GM18868 (cell line): Measurements from ENCODE around the gene LCNL1.
A peak's percentile ranks its signal among the peaks of the same experiment; 100 is the strongest.
"Not testable (repeated sequence)": the region's sequence is repeated elsewhere in the genome, so short reads cannot be mapped to it uniquely, and the experiment has no call there.

Experiments
- ATAC-seq: cut with Tn5 transposase; IDR thresholded peaks from one replicate; pipeline ENCODE4 v1.9.1; 2021; ENCODE audit warnings: mild to moderate bottlenecking, moderate library complexity; ENCODE audit not compliant: unreplicated experiment

The LCNL1 gene

DNA sequence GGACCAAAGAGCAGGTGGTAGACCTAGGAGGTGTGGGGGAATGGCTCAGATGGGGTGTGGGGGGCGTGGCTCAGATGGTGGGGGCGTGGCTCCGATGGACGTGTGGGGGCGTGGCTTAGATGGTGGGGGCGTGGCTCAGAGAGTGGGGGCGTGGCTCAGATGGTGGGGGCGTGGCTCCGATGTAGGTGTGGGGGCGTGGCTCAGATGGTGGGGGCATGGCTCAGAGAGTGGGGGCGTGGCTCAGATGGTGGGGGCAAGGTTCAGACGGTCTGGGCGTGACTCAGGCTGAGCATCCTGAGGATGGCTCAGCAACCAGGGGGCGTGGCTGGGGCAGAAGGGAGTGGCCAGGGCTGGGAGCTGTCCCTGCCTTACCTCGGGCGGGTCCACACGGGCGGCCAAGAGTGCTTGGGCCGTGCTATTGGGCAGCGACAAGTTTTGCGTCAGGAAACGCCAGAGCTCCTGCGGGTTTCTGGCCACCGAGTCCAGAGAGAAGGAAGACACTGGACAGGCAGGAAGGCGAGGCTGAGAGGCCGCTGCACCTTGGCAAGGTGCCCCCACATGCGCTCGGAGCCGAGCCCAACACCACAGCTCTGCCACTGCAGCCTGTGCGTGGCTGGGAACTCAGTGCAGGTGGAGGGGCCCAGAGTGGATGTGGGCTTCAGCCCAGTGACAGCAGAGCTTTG lies 39.3 kb downstream of the LCNL1 start:
- no peak for ATAC-seq

GRCh38 chr9:137022662-137023008 lies 39.8 kb downstream of the LCNL1 start:
- no peak for ATAC-seq

GRCh38 chr9:137023157-137023556 lies 40.4 kb downstream of the LCNL1 start:
- ATAC-seq = no peak

- no peak for ATAC-seq
Observed at GRCh38 chr9:137023583-137023991, 40.8 kb downstream of the LCNL1 start.

- no peak for ATAC-seq
Observed at GRCh38 chr9:137025517-137025966, 42.7 kb downstream of the LCNL1 start.

DNA sequence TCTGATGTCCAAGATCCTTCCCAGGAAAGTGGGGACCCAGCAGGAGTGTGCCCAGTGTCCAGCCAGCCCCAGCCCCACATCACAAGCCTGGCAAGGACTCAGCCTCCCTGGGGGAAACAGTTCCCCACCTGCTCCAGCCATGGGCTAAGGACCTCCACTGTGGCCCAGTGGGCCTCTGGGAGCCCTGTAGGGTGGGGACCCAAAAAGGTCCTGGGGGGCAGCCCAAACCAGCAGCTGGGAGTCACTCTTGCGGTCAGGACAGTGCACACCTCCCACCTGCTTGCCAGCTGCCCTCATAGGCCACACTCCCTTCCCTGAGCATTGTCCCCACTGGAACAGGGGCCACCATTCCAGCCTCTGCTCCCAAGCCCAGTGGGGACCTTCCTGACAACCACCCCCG lies 43.6 kb downstream of the LCNL1 start:
- ATAC-seq = no peak

GRCh38 chr9:137026828-137027227 lies 44.0 kb downstream of the LCNL1 start:
- no peak for ATAC-seq

DNA sequence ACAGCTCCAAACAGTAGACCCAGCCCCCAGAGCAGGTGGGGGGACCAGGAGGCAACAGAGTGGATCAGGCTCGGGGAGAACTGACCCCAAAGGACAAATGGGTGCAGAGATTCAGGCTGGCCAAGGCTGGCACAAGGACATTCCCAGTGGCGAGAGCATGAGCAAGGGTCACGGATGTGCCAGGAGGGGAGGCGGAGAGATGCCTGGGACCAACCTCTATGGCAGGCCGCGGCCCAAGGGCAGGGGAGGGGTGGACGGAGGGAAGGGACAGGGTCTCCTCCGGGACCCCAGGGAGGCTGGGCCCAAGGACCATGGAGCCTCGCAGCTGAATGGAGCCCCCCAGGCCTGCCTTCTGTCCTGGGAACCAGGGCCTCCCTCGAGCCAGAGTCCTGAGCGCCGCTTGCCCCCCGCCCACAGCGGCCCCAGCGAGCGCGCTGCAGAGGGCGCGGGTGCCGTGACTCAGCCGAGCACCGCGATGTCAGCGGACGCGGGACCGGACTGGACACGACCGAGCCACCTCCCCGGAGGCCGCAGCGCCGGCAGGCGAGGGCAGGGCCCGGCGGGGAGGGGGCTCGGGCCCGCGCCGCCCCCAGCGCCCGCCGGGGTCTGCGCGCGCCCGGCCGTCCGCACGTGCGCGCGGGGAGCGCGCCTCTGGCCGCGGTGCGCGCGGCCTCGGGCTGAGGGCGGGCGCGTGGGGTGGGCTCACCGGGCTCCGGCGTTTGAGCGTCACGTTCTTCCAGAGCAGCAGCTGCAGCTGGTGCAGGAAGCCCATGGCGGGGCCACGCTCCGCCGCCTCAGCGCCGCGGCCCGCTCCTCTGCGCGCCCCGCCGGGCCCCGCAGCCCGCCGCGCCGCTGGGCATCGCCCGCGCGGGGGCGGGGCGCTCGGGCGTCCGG lies 44.8 kb downstream of the LCNL1 start, which contains the start of gene ABCA2:
Gene ABCA2, minus strand, starts transcription at position 869 of the 894 bp plus-strand sequence. Its CDS starts 97 bp downstream, at position 772.
- ATAC-seq = no peak

- no peak for ATAC-seq
Observed at GRCh38 chr9:137028263-137029057, 45.7 kb downstream of the LCNL1 start.

DNA sequence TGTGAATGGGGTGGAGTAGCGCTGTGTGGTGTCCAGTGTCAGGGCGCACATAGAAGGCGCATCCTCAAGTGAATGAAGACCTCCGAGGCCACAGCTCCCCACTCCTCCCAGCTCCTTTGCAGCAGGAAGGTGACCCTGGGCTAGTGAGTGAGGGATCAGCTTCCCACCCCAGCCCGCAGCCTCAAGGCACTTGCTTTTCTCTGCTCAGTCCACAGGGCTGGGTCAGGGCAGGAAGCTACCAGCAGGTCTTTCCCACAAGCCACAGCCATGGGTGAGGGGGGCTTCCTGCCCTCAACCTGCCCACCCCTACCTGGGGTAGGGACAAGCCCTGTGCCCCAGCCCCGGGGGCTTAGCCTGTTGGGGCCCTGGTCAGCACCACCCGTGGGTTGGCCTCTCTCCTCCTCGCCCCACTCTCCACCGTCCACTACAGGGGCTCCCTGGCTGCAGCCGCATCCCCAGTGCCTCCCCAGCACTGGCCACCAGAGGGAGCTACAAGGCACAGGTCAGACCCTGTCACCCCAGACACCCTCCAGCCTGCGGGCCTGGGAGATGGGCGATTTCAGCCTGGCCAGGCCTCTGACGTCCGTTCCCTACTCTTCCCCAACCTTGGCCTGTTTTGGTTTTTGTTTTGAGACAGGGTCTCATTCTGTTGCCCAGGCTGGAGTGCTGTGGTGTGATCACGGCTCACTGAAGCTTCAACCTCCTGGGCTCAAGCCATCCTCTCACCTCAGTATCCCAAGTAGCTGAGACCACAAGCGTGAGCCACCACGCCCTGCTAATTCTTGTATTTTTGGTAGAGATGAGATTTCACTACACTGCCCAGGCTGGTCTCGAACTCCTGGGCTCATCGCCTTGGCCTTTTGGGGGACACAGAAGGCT lies 46.5 kb downstream of the LCNL1 start:
- no peak for ATAC-seq

DNA sequence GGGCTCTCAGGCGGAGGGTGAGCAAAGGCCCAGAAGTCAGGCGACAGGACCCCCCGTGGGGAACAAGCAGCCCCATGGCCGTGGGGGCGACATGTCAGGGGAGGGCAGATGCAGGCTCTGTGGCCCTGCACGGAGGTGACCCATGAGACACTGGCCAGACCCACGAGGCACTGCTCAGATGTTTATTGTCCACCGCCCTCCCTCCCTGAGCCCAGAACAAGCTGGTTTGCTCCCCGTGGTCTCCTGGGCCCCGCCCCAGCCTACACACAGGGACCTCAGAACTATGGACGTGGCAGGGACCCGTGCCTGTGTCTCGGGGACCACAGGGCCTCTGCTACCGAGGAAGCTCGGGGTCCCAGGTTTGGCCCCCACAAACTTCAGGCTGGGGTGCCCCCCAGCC lies 47.2 kb downstream of the LCNL1 start:
- ATAC-seq = no peak

DNA sequence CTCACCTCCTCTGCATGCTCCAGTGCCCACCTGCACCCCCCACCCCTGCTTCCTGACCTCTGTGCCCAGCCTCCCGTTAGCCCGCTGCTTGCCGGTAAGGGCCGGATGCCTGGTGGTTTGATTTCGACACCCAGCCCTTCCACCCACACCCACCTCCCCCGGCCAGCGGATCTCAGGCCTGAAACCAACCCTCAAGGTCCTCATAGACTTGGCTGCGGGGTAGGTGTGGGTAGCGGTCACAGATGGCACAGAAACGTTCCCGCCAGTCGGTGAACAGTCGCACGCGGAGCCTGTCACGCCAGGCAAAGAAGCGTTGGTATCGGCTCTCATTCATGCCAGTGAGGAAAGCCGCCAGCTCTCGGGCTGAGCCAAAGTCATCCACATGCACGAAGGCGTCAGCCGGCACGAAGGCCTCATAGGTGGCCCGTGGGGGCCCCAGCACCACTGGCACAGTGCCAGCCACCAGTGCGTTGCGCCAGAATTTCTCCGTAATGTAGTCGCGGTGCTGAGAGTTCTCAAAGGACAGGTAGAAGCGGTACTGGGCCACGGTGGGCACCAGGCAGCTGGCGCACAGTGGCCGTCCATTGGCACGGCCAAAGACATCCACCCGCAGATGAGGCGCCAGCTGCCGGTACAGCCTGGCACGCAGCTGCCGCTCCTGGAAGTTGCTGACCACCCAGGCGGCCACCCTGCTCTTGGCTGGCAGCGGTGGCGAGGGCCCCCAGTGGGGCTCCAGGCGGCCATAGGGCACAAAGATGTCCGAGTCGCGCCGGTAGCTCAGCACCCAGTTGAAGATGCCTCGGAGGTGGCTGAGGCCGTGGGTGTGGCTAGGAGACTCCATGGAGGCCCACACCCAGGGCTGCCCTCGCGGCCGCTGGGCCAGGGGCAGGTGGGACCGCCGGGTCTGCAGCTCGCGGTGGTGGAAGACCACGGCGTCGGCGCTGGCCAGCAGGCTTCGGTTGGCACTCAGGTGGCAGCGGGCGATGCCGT lies 48.0 kb downstream of the LCNL1 start:
- ATAC-seq = no peak

DNA sequence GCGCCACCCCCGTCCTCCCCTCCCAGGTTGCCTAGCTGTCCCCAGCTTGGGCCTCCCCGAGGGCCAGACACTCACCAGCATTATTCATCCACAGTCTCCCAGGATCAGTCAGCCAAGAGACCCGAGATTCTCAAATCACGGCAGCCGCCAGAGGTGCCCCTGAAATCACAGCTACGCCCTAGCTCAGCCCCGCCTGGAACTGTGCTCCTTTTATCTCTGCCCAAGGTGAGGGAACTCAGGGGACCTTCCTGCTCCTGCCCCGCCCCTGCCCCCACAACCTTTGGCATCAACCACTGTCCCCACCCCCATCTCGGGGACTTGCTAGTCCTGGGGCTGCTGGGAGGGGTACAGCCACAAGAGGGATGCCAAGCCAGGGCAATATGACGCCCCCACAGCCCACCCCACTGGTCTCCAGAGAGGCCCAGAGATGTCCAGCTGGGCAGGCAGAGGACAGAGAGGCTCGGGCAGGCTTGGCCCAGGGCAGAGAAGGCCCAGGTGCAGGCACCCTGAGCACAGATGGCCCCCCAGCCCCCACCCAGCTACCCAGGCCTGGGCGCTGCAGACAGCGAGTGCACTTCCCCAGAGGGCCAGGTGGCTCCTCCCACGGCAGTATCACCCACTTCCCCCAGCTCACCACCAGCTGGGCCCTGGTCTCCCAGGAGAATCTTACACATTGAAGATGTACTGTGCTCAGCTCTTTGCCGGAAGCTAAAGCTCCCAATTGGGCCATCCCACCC lies 49.3 kb downstream of the LCNL1 start, which contains the start of gene FUT7:
Gene FUT7, minus strand, starts transcription at position 185 of the 737 bp plus-strand sequence. Its CDS starts 97 bp downstream, at position 88.
- no peak for ATAC-seq

GRCh38 chr9:137032858-137033257 lies 50.1 kb downstream of the LCNL1 start:
- no peak for ATAC-seq

DNA sequence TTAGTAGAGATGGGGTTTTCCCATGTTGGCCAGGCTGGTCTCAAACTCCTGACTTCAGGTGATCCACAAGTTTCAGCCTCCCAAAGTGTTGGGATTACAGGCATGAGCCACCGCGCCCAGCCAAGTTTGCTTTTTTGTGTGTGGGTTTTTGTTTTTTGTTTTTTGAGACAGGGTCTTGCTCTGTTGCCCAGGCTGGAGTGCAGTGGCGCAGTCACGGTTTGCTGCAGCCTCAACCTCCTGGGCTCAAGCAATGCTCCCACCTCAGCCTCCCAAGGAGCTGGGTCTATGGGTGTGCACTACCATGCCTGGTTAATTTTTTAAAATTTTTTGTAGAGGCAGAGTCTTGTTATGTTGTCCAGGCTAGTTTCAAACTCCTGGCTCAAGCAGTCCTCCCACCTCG lies 50.7 kb downstream of the LCNL1 start:
- ATAC-seq = not testable (repeated sequence)

- ATAC-seq = no peak
Observed at GRCh38 chr9:137034039-137034708, 51.4 kb downstream of the LCNL1 start.

DNA sequence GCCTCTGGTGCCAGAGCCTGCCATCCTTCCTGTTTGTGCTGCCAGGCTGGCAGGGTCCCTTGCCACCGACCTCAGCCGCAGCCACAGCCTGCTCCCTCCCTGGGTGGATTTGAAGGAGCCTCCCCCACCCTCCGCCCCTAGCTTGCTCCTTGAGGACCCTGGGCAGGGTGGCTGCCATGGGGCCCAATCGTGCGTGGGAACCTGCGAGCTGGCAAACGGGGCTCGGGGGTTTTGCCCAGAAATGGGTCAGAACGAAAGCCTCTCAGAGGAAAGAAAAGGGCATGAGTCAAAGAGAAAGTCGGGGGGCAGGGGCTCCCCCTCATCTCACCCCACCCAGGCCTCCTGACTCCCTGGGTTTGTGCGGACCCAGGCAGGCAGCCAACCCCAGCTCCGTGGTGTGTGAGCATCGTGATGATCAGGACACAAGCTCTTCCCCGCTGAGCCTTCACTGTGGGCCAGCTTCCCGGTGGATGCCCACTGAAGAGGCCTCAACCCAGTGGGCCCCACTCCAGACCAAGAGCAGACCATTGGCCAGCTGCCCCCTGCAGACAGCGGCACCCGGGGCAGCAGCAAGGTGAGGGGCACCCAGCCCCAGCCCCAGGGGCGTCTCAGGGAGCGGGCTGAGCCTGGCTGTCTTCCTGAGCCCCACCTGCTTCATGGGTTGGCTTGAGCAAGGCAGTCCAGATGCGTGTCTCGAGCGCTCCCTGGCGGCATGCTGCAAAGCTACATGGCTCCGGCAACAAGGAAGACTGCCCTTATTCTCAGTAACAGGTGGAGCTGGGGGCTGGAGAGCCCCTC lies 52.1 kb downstream of the LCNL1 start:
- ATAC-seq = peak; percentile 64
